ENCODE measurements around the gene RAB11FIP2. TPM values are rescaled to one million over a fixed set of nuclear protein-coding genes. Genes with fewer than 3 reads are reported as not detected.

The RAB11FIP2 gene
- total RNA-seq, 1 donor from 2014 or later = 14.7 TPM

DNA sequence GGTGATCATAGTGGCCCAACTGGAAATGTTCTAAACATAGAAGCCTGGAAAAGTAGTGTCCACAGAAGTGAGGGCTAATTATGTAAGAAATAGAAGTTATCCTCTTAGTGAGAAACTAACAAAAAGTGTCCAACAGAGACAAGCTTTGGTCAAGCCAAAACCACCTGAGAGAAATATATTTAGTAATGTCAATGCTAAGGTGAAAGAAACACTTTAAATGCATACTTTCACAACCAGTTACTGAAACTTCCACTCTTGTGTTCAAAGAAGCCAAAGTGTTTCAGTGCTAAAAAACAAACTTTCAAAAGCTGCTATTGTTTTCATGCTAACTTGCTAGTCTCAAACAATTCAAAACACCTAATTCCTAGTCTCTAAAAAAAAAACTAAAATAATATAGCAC, 18.1 kb downstream of the RAB11FIP2 start:
- intact Hi-C loops (cut with DNase I) = no loop called here
- H3K27me3 ChIP-seq = no peaks in the 10 kb centered on the region
- no peaks in the 10 kb centered on the region for H3K4me1 ChIP-seq
- no peak for DNase-seq (ENCODE audit: extremely low spot score in 2 of 2)
- peaks cover 0 to 8% of the 10 kb centered on the region in 2 donors for H3K36me3 ChIP-seq
- H3K9me3 ChIP-seq = no peaks in the 10 kb centered on the region
- no peak overlapping the region for H3K27ac ChIP-seq
- TF ChIP-seq, protein P1, sequence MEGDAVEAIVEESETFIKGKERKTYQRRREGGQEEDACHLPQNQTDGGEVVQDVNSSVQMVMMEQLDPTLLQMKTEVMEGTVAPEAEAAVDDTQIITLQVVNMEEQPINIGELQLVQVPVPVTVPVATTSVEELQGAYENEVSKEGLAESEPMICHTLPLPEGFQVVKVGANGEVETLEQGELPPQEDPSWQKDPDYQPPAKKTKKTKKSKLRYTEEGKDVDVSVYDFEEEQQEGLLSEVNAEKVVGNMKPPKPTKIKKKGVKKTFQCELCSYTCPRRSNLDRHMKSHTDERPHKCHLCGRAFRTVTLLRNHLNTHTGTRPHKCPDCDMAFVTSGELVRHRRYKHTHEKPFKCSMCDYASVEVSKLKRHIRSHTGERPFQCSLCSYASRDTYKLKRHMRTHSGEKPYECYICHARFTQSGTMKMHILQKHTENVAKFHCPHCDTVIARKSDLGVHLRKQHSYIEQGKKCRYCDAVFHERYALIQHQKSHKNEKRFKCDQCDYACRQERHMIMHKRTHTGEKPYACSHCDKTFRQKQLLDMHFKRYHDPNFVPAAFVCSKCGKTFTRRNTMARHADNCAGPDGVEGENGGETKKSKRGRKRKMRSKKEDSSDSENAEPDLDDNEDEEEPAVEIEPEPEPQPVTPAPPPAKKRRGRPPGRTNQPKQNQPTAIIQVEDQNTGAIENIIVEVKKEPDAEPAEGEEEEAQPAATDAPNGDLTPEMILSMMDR (IDR thresholded peaks at IDR 0.05) = no peak
- TF ChIP-seq POLR2AphosphoS5 (IDR thresholded peaks at IDR 0.05; ENCODE audit: insufficient read depth in 1 of 2, low read depth in 1 of 2) (no peak), POLR2A (IDR thresholded peaks at IDR 0.05) (no peak)
- no peak overlapping the region for H3K4me3 ChIP-seq

DNA sequence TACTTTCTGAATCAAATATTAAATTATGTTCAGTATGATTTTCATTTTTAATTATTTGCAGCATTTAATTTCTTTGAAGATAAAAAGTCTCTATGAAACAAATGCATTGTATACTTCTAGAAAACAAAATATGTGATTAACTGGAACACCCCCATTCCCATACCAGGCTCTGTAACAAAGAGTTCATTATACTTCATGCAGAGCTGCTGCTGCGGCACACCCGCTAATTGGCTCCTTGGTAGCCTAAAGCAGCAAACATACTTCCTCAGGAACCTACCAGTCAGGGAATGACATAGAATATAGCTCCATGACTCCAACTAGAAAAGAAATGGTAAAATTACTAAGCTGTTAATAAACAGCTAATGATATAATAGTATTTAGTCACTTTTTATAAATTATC, 19.3 kb downstream of the RAB11FIP2 start:
- no peak overlapping the region for H3K4me3 ChIP-seq
- H3K27me3 ChIP-seq = no peaks in the 10 kb centered on the region
- no peaks in the 10 kb centered on the region for H3K36me3 ChIP-seq
- TF ChIP-seq POLR2A (IDR thresholded peaks at IDR 0.05) = no peak
- TF ChIP-seq, protein P1 (IDR thresholded peaks at IDR 0.05) = no peak
- TF ChIP-seq POLR2AphosphoS5 (IDR thresholded peaks at IDR 0.05; ENCODE audit: insufficient read depth in 1 of 2, low read depth in 1 of 2) = no peak
- H3K27ac ChIP-seq = no peak overlapping the region
- no peak for DNase-seq (ENCODE audit: extremely low spot score in 2 of 2)
- H3K4me1 ChIP-seq = no peaks in the 10 kb centered on the region
- H3K9me3 ChIP-seq = no peaks in the 10 kb centered on the region
- intact Hi-C loops (cut with DNase I) = no loop called here

DNA sequence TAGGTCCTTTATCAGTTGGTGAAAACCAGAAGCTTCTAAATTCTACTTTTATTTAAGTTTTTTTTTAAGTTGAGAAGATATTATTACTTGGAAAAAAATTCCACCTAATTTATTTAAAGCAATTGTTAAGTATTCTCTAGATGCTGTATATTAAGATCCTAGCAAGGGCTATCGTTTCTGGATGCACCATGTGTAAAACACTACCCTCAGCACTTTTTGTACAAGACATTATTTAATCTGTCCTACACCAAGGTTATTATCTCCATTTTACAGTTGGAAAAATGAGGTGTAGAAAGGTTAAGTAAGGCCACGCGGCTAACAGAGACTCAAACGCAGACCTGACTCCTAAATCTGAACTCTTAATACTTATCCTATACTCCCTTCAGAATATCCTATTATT, 19.8 kb downstream of the RAB11FIP2 start:
- intact Hi-C loops (cut with DNase I) = no loop called here
- Histone ChIP-seq H3K4me3 (no peak overlapping the region), H3K36me3 (no peaks in the 10 kb centered on the region), H3K4me1 (no peaks in the 10 kb centered on the region), H3K9me3 (no peaks in the 10 kb centered on the region), H3K27me3 (no peaks in the 10 kb centered on the region), H3K27ac (no peak overlapping the region)
- no peak for DNase-seq (ENCODE audit: extremely low spot score in 2 of 2)
- TF ChIP-seq, protein P1 (IDR thresholded peaks at IDR 0.05) = no peak
- TF ChIP-seq POLR2AphosphoS5 (IDR thresholded peaks at IDR 0.05; ENCODE audit: insufficient read depth in 1 of 2, low read depth in 1 of 2) (no peak), POLR2A (IDR thresholded peaks at IDR 0.05) (no peak)

DNA sequence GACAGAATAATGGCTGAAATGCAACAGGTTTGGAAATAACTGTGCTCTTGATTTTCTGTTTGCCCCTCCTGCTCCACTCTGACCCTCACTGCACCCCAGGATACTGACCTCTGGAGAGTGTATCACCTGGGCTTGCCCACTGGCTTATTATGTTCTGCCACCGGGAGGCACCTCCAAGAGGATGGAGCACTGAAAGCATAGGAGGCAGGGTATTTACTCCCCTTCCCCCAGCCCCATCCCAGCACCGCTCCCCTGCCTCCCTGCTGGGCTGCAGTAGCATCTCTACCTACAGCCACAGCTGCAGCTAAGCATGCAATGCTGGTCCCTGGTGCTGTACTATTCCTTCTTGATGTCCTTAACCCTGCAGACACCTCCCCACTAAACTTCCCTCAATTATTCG, 26.4 kb downstream of the RAB11FIP2 start:
- H3K36me3 ChIP-seq = no peaks in the 10 kb centered on the region
- H3K9me3 ChIP-seq = no peaks in the 10 kb centered on the region
- DNase-seq (ENCODE audit: extremely low spot score in 2 of 2) = no peak
- H3K4me3 ChIP-seq = no peak overlapping the region
- intact Hi-C loops (cut with DNase I) = no loop called here
- no peaks in the 10 kb centered on the region for H3K27me3 ChIP-seq
- no peaks in the 10 kb centered on the region for H3K4me1 ChIP-seq
- no peak overlapping the region for H3K27ac ChIP-seq
- TF ChIP-seq POLR2AphosphoS5 (IDR thresholded peaks at IDR 0.05; ENCODE audit: insufficient read depth in 1 of 2, low read depth in 1 of 2) (no peak), POLR2A (IDR thresholded peaks at IDR 0.05) (no peak)
- TF ChIP-seq, protein P1 (IDR thresholded peaks at IDR 0.05) = no peak

DNA sequence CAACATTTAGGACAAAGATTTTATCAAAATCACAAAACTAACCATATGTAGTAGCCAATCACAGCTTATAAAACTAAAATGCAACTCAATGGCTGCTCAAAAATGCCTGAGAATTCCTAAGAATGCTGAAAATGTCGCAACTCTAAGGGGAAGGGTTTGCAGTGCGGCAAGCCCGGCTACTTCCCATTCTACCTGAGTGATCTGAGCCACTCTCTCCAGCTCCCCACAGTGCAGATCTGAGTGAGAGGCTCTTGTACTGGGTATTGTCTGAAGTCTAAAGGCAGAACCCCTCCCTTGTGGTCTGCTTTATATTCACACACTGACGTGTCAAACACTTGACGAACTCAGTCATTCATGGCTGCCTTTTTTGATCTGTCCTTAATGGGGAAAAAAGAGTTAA, 28.9 kb downstream of the RAB11FIP2 start:
- intact Hi-C loops (cut with DNase I) = no loop called here
- Histone ChIP-seq H3K4me1 (no peaks in the 10 kb centered on the region), H3K27me3 (no peaks in the 10 kb centered on the region), H3K36me3 (peaks cover 0 to 4% of the 10 kb centered on the region in 2 donors), H3K27ac (no peak overlapping the region), H3K9me3 (no peaks in the 10 kb centered on the region), H3K4me3 (no peak overlapping the region)
- no peak for DNase-seq (ENCODE audit: extremely low spot score in 2 of 2)
- TF ChIP-seq, protein P1 (IDR thresholded peaks at IDR 0.05) = no peak
- no peak for TF ChIP-seq POLR2A (IDR thresholded peaks at IDR 0.05)
- TF ChIP-seq POLR2AphosphoS5 (IDR thresholded peaks at IDR 0.05; ENCODE audit: insufficient read depth in 1 of 2, low read depth in 1 of 2) = no peak
